Hepatocyte (in vitro differentiated cells): Measurements from ENCODE around the gene SETBP1.

ENCODE experiments used
- EZH2 ChIP-seq: fragments of 200-600 bp; sonication (generic); IDR thresholded peaks from 2 replicates; pipeline ENCODE4 v1.6.1; 2016; ENCODE audit warnings: antibody characterized with exemption, mild to moderate bottlenecking, borderline replicate concordance
- EZH2phosphoT487 ChIP-seq: fragments of 200-600 bp; sonication (generic); IDR thresholded peaks from one replicate; pipeline ENCODE4 v1.6.1; 2018; ENCODE audit warnings: antibody characterized with exemption, mild to moderate bottlenecking, low read depth, moderate library complexity; ENCODE audit not compliant: unreplicated experiment, severe bottlenecking
- TF ChIP-seq, protein P1 (sequence below): fragments of 200-600 bp; sonication (generic); IDR thresholded peaks from 2 replicates; pipeline ENCODE4 v1.5.1; 2016; ENCODE audit warnings: antibody characterized with exemption, mild to moderate bottlenecking; ENCODE audit not compliant: poor library complexity

DNA sequence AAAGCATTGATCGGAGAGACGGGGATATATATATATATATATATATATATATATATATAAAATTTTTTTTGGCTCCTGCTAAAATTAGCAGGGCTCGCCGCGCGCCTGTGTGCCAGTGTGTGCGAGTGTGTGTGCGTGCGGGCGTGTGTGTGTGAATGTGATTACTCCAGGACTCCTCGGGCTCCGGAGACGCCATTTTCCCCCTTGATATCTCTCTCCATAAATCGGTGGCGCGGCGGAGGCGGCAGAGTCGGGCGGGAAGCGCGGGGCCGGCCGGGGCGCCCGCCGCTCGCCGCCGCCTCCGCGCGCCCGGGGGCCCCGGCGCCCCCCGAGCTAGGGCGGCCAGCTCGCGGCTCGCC lies 795 bp upstream of the SETBP1 start:
- TF ChIP-seq, protein P1, sequence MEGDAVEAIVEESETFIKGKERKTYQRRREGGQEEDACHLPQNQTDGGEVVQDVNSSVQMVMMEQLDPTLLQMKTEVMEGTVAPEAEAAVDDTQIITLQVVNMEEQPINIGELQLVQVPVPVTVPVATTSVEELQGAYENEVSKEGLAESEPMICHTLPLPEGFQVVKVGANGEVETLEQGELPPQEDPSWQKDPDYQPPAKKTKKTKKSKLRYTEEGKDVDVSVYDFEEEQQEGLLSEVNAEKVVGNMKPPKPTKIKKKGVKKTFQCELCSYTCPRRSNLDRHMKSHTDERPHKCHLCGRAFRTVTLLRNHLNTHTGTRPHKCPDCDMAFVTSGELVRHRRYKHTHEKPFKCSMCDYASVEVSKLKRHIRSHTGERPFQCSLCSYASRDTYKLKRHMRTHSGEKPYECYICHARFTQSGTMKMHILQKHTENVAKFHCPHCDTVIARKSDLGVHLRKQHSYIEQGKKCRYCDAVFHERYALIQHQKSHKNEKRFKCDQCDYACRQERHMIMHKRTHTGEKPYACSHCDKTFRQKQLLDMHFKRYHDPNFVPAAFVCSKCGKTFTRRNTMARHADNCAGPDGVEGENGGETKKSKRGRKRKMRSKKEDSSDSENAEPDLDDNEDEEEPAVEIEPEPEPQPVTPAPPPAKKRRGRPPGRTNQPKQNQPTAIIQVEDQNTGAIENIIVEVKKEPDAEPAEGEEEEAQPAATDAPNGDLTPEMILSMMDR, result no peak
- TF ChIP-seq EZH2, result no peak
- no peak for TF ChIP-seq EZH2phosphoT487
